Adrenal gland (tissue), 5 donors: ENCODE results near the gene SFXN5.

Experiments used
- CTCF ChIP-seq, 6 experiments: fragments of 450-650 bp in 4 of 6; fragments of 200-600 bp in 2 of 6; sonication (generic) in 1 of 6; IDR thresholded peaks; 1 replicate in 5 of 6; 2 replicates in 1 of 6; pipeline versions ENCODE4 v1.5.1 to v1.8.0; 2016 to 2021; ENCODE audit warnings: antibody characterized with exemption in 6 of 6, mild to moderate bottlenecking in 2 of 6, moderate library complexity in 1 of 6
- POLR2A ChIP-seq, 2 donors: fragments of 450-650 bp; IDR thresholded peaks; one replicate each; pipeline ENCODE4 v1.6.1; 2017; ENCODE audit warnings: antibody characterized with exemption in 2 of 2, mild to moderate bottlenecking in 2 of 2, moderate library complexity in 1 of 2
- donor health status: DM: no; HTN: no; CAD: no.

GRCh38 chr2:72961853-72962468 lies 109.6 kb downstream of the SFXN5 start:
- TF ChIP-seq CTCF (IDR thresholded peaks at IDR 0.05) (no peak), POLR2A (IDR thresholded peaks at IDR 0.05) (no peak)
